Measurements from ENCODE around the gene RPS15.
"Not testable (repeated sequence)": the region's sequence is repeated elsewhere in the genome, so short reads cannot be mapped to it uniquely, and the experiment has no call there.

The RPS15 gene

DNA sequence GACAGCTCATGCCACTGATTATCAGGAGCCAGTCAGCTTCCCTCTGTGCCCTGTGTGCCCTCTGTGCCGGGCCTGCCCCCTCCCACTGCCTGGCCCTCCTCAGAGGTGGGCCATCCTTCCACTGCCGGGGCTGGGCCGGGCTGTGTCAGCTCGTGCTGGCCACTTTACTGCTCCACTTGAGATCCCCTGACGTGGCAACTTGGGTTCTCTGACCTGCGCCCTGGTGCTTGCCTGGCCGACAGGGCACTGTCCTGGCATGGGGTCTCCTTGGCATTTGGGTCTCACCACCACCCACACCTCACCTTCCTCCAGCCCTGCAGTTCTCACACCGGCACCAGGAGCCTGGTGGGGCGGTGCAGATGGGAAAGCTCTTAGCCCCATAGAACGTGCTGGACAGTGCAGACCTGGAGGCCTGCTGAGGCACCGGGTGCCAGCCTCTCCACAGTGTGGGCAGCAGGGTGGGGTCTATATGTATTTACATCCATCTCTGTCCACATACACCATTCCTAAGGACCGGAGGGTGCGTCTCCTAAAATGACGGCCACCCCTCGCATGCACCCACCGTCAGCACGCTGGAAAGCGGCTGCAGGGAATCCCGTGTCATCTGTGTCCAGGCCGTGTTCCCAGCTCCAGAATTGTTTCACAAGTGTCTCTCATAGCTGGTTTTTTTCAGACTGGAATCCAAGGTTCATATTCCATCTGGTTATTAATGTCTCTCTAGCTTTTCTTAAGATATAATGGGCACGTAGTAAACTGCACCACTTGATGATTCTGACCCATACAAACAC lies 19.1 kb upstream of the RPS15 start (continued):
- no peak for TF ChIP-seq TCF4 (CRISPR knock-in tag; IDR thresholded peaks at IDR 0.05; ENCODE audit: borderline replicate concordance)
- TF ChIP-seq CSRNP3 (CRISPR knock-in tag; IDR thresholded peaks at IDR 0.05) = no peak

DNA sequence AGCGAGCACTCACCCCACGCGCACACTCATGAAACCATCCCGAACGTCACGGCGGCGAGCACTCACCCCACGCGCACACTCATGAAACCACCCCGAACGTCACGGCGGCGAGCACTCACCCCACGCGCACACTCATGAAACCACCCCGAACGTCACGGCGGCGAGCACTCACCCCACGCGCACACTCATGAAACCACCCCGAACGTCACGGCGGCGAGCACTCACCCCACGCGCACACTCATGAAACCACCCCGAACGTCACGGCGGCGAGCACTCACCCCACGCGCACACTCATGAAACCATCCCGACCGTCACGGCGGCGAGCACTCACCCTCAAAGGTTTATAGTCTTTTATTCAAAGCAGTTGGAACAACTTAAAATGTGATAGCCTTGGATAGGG lies 18.1 kb upstream of the RPS15 start:
- ATAC-seq = not testable (repeated sequence)

GRCh38 chr19:1420590-1420989 lies 17.6 kb upstream of the RPS15 start:
- no peak for ATAC-seq
- TF ChIP-seq, protein P1, sequence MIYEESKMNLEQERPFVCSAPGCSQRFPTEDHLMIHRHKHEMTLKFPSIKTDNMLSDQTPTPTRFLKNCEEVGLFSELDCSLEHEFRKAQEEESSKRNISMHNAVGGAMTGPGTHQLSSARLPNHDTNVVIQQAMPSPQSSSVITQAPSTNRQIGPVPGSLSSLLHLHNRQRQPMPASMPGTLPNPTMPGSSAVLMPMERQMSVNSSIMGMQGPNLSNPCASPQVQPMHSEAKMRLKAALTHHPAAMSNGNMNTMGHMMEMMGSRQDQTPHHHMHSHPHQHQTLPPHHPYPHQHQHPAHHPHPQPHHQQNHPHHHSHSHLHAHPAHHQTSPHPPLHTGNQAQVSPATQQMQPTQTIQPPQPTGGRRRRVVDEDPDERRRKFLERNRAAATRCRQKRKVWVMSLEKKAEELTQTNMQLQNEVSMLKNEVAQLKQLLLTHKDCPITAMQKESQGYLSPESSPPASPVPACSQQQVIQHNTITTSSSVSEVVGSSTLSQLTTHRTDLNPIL (CRISPR knock-in tag; IDR thresholded peaks at IDR 0.05; ENCODE audit: low read depth) = no peak
- TF ChIP-seq CSRNP3 (CRISPR knock-in tag; IDR thresholded peaks at IDR 0.05) (no peak), ARNTL (CRISPR knock-in tag; IDR thresholded peaks at IDR 0.05; ENCODE audit: borderline replicate concordance, low read depth) (no peak), TOX (CRISPR knock-in tag; IDR thresholded peaks at IDR 0.05; ENCODE audit: borderline replicate concordance) (no peak), OSR1 (CRISPR knock-in tag; IDR thresholded peaks at IDR 0.05) (no peak), ZFP3 (CRISPR knock-in tag; IDR thresholded peaks at IDR 0.05) (no peak), ZNF8 (CRISPR knock-in tag; IDR thresholded peaks at IDR 0.05) (no peak), ZC3H10 (CRISPR knock-in tag; IDR thresholded peaks at IDR 0.05) (no peak), RARB (CRISPR knock-in tag; IDR thresholded peaks at IDR 0.05) (no peak), ISL1 (CRISPR knock-in tag; IDR thresholded peaks at IDR 0.05) (no peak), ZNF70 (CRISPR knock-in tag; IDR thresholded peaks at IDR 0.05) (no peak), BACH2 (CRISPR knock-in tag; IDR thresholded peaks at IDR 0.05; ENCODE audit: borderline replicate concordance) (no peak), GLIS3 (CRISPR knock-in tag; IDR thresholded peaks at IDR 0.05) (no peak), POU6F1 (CRISPR knock-in tag; IDR thresholded peaks at IDR 0.05; ENCODE audit: borderline replicate concordance, low read depth) (no peak)
- TF ChIP-seq, protein P2, sequence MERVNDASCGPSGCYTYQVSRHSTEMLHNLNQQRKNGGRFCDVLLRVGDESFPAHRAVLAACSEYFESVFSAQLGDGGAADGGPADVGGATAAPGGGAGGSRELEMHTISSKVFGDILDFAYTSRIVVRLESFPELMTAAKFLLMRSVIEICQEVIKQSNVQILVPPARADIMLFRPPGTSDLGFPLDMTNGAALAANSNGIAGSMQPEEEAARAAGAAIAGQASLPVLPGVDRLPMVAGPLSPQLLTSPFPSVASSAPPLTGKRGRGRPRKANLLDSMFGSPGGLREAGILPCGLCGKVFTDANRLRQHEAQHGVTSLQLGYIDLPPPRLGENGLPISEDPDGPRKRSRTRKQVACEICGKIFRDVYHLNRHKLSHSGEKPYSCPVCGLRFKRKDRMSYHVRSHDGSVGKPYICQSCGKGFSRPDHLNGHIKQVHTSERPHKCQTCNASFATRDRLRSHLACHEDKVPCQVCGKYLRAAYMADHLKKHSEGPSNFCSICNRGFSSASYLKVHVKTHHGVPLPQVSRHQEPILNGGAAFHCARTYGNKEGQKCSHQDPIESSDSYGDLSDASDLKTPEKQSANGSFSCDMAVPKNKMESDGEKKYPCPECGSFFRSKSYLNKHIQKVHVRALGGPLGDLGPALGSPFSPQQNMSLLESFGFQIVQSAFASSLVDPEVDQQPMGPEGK (CRISPR knock-in tag; IDR thresholded peaks at IDR 0.05; ENCODE audit: borderline replicate concordance) = no peak

- TF ChIP-seq OSR1 (CRISPR knock-in tag; IDR thresholded peaks at IDR 0.05) (no peak), ZC3H10 (CRISPR knock-in tag; IDR thresholded peaks at IDR 0.05) (no peak)
These were observed 16.8 kb upstream of the RPS15 start for GRCh38 chr19:1421218-1421957.

GRCh38 chr19:1421958-1422305 lies 16.3 kb upstream of the RPS15 start:
- no peak for ATAC-seq
- TF ChIP-seq ISL1 (CRISPR knock-in tag; IDR thresholded peaks at IDR 0.05) (no peak), ZNF8 (CRISPR knock-in tag; IDR thresholded peaks at IDR 0.05) (no peak), ZFP3 (CRISPR knock-in tag; IDR thresholded peaks at IDR 0.05) (no peak), ZC3H10 (CRISPR knock-in tag; IDR thresholded peaks at IDR 0.05) (no peak), GLIS3 (CRISPR knock-in tag; IDR thresholded peaks at IDR 0.05) (no peak), ZNF565 (CRISPR knock-in tag; conservative IDR thresholded peaks at IDR 0.05; ENCODE audit: low read depth) (no peak), ESRRG (CRISPR knock-in tag; IDR thresholded peaks at IDR 0.05) (no peak), SNAI2 (CRISPR knock-in tag; IDR thresholded peaks at IDR 0.05) (no peak), POU6F1 (CRISPR knock-in tag; IDR thresholded peaks at IDR 0.05; ENCODE audit: borderline replicate concordance, low read depth) (no peak), RARB (CRISPR knock-in tag; IDR thresholded peaks at IDR 0.05) (no peak), CSDC2 (CRISPR knock-in tag; IDR thresholded peaks at IDR 0.05) (no peak), ARNTL (CRISPR knock-in tag; IDR thresholded peaks at IDR 0.05; ENCODE audit: borderline replicate concordance, low read depth) (no peak), BACH2 (CRISPR knock-in tag; IDR thresholded peaks at IDR 0.05; ENCODE audit: borderline replicate concordance) (no peak), ZNF70 (CRISPR knock-in tag; IDR thresholded peaks at IDR 0.05) (no peak), OSR1 (CRISPR knock-in tag; IDR thresholded peaks at IDR 0.05) (no peak)
- TF ChIP-seq, protein P2 (CRISPR knock-in tag; IDR thresholded peaks at IDR 0.05; ENCODE audit: borderline replicate concordance) = no peak

More at GRCh38 chr19:1421218-1421957, 16.8 kb upstream of the RPS15 start:
- no peak for ATAC-seq
